Type B pancreatic cell (in vitro differentiated cells): ENCODE measurements around the gene LINC01488. TPM values are rescaled to one million over a fixed set of nuclear protein-coding genes. Genes with fewer than 3 reads are reported as not detected.

Experiments used
- DNase-seq: peaks from one replicate; pipeline ENCODE4 v3.0.0; 2021; ENCODE audit warnings: mixed read lengths; ENCODE audit not compliant: unreplicated experiment; ENCODE audit errors: extremely low spot score
- H3K27ac Mint-ChIP-seq: 2 replicates; pipeline ENCODE4 v1.8.0; 2021; ENCODE audit warnings: mild to moderate bottlenecking, mixed read lengths
- H3K27me3 Mint-ChIP-seq: 2 replicates; pipeline ENCODE4 v1.8.0; 2021; ENCODE audit warnings: mixed read lengths
- H3K36me3 Mint-ChIP-seq: 2 replicates; pipeline ENCODE4 v1.8.0; 2021; ENCODE audit warnings: mixed read lengths
- H3K4me1 Mint-ChIP-seq: one replicate; pipeline ENCODE4 v1.8.0; 2021; ENCODE audit warnings: mixed read lengths; ENCODE audit not compliant: unreplicated experiment
- H3K4me3 Mint-ChIP-seq: 2 replicates; pipeline ENCODE4 v1.8.0; 2021; ENCODE audit warnings: mild to moderate bottlenecking, mixed read lengths
- H3K9me3 Mint-ChIP-seq: 2 replicates; pipeline ENCODE4 v1.8.0; 2021; ENCODE audit warnings: mixed read lengths
- total RNA-seq: library from RNA; stranded (reverse); gene quantifications from 2 replicates; pipeline ENCODE4 v1.2.1, GENCODE V29; 2021; ENCODE audit warnings: low replicate concordance
- TF ChIP-seq, protein P1 (sequence below): fragments of 200-600 bp; sonication (generic); conservative IDR thresholded peaks from 2 replicates; pipeline ENCODE4 v1.5.0; 2021; ENCODE audit warnings: antibody characterized with exemption, mild to moderate bottlenecking

LINC01488 gene
- total RNA-seq, 1 donor from 2014 or later, result not detected

DNA sequence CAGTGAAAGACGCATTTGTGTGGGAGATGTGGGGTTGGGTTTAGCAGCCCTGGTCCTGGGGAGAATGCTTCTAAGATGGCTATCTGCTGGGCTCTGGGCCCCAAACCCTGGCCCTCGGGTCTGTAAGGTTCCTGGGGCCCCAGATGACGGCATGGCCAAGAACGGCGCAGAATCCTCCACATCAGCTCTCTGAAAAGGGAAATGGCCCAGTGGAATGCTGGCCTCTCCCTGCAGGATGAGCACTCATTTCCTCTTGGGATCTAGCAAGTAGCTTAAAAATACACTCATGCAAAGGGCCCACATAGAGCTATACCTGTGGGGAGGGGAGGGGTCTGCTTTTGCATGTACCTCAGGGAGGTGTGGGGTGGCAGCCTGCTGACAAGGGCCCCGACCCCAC lies 37.5 kb upstream of the LINC01488 start:
- Mint-ChIP-seq H3K27me3 (no peaks in the 10 kb centered on the region), H3K4me3 (peak overlapping the region; percentile 87), H3K9me3 (no peaks in the 10 kb centered on the region), H3K4me1 (peaks cover 38% of the 10 kb centered on the region), H3K36me3 (no peaks in the 10 kb centered on the region), H3K27ac (peak overlapping the region; percentile 93)
- DNase-seq, result no peak
- TF ChIP-seq, protein P1, sequence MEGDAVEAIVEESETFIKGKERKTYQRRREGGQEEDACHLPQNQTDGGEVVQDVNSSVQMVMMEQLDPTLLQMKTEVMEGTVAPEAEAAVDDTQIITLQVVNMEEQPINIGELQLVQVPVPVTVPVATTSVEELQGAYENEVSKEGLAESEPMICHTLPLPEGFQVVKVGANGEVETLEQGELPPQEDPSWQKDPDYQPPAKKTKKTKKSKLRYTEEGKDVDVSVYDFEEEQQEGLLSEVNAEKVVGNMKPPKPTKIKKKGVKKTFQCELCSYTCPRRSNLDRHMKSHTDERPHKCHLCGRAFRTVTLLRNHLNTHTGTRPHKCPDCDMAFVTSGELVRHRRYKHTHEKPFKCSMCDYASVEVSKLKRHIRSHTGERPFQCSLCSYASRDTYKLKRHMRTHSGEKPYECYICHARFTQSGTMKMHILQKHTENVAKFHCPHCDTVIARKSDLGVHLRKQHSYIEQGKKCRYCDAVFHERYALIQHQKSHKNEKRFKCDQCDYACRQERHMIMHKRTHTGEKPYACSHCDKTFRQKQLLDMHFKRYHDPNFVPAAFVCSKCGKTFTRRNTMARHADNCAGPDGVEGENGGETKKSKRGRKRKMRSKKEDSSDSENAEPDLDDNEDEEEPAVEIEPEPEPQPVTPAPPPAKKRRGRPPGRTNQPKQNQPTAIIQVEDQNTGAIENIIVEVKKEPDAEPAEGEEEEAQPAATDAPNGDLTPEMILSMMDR, result no peak

DNA sequence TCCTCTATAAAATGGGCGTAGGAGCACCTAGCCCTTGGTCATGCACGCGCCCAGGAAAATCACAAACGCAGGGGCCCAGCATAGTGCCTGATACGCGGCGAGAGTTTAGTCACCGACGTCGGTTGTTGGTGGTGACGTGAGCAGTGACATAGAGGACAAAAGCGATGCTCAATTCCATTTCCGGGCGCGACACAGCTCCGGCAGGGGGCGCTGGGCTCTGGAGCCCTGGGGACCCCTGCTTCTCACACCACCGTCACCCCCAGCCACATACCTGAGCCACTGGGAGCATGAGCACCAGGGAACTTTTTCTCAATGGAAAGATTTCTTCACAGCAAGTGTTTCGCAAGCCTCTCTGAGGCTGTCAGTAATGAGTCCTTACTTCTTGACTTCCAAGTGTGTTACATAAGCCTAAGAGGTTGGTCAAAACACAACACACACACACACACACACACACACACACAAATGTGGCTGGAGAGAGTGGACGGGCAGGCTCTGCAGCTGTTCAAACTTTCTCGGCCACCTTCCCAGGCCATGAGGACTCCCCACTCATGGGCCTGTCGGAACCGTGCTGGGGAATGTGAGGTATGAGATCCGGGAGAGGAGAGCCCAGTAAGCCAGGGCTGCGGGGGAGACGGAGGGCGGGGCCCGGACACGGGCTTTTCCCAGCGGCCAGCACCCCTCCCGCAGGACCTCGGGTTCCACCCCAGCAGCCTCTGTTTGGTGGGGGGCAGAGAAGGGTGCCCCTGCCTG lies 36.9 kb upstream of the LINC01488 start:
- TF ChIP-seq, protein P1, result peak; percentile 70
- Mint-ChIP-seq H3K4me3 (peak overlapping the region; percentile 87), H3K9me3 (no peaks in the 10 kb centered on the region), H3K27ac (peak overlapping the region; percentile 93), H3K36me3 (no peaks in the 10 kb centered on the region), H3K27me3 (no peaks in the 10 kb centered on the region), H3K4me1 (peaks cover 38% of the 10 kb centered on the region)
- DNase-seq, result no peak

DNA sequence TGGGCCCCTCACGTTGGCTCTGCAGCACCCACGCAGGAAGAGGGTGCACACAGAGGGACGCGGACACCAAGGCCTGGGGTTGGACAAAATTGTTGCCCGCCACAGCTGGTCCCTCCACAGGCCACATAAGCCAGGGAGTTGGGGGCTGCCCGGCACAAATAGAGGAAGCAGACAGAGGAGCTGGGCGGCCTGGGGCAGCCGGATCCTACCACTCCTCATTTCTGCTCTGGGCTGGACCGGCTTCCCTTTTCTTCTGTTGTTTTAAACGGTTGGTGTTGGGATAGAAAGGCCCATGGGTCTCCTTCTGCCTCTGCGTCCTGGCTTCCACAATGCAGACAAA lies 36.4 kb upstream of the LINC01488 start:
- TF ChIP-seq, protein P1, result no peak
- Mint-ChIP-seq H3K4me3 (no peak overlapping the region), H3K27ac (peak overlapping the region; percentile 61), H3K27me3 (no peaks in the 10 kb centered on the region), H3K4me1 (peaks cover 38% of the 10 kb centered on the region), H3K36me3 (no peaks in the 10 kb centered on the region), H3K9me3 (no peaks in the 10 kb centered on the region)
- no peak for DNase-seq

DNA sequence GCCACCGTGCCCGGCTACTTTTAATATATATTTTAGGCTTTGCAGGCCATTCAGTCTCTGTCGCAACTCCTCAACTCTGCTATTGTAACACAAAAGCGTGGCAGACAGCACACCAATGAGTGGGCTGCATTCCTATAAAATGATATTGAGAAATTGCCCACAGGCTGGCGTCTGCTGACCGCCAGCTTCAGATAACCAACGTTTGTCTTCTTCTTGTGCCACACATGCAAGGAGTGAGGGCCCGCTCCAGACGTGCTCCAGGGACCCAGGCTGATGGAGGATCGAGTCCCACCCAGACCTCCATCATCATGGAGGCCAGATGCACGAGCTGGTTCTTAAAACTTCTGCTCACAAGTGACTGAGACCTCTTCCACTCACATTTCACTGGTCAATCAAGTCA lies 35.4 kb upstream of the LINC01488 start:
- no peak for DNase-seq
- Mint-ChIP-seq H3K9me3 (no peaks in the 10 kb centered on the region), H3K4me1 (peaks cover 38% of the 10 kb centered on the region), H3K27me3 (no peaks in the 10 kb centered on the region), H3K27ac (no peak overlapping the region), H3K36me3 (no peaks in the 10 kb centered on the region), H3K4me3 (no peak overlapping the region)
- TF ChIP-seq, protein P1, result no peak

DNA sequence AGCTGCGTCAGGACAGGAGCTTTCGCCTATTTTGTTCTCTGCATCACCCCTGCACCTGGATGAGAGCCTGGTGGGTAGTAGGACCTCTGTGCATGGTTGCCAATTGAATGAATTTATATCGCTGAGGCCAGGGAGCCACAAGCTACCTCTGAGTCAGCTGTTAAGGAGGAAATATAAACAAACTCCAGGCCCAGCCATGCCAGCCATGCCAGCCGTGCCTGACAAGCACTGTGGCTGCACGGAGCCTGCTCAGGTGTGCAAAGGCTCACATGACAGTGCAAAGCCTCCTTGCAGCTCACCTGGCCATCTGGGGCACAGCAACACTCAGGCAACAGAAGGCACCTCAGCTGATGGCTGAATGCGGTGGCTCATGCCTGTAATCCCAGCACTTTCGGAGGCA lies 33.7 kb upstream of the LINC01488 start:
- Mint-ChIP-seq H3K27ac (no peak overlapping the region), H3K4me1 (peaks cover 29% of the 10 kb centered on the region), H3K27me3 (no peaks in the 10 kb centered on the region), H3K36me3 (no peaks in the 10 kb centered on the region), H3K9me3 (no peaks in the 10 kb centered on the region), H3K4me3 (no peak overlapping the region)
- TF ChIP-seq, protein P1, result no peak
- DNase-seq, result no peak
